GM21423 (cell line): ENCODE data around the gene CNDP1.
"Not testable (repeated sequence)": the region's sequence is repeated elsewhere in the genome, so short reads cannot be mapped to it uniquely, and the experiment has no call there.

Experiments
- ATAC-seq: cut with Tn5 transposase; IDR thresholded peaks from one replicate; pipeline ENCODE4 v1.9.1; 2021; ENCODE audit warnings: mild to moderate bottlenecking, moderate library complexity; ENCODE audit not compliant: unreplicated experiment

The CNDP1 gene

GRCh38 chr18:74519320-74520095, 14.8 kb upstream of the CNDP1 start:
- no peak for ATAC-seq

GRCh38 chr18:74520096-74520833, 14.0 kb upstream of the CNDP1 start:
- no peak for ATAC-seq

GRCh38 chr18:74521068-74521725, 13.1 kb upstream of the CNDP1 start:
- ATAC-seq, result no peak

- no peak for ATAC-seq
These were observed 11.4 kb upstream of the CNDP1 start for GRCh38 chr18:74522635-74523548.

GRCh38 chr18:74524097-74524496, 10.2 kb upstream of the CNDP1 start:
- no peak for ATAC-seq

- not testable (repeated sequence) for ATAC-seq
These were observed 9.4 kb upstream of the CNDP1 start for GRCh38 chr18:74524915-74525314.

- no peak for ATAC-seq
These were observed 8.6 kb upstream of the CNDP1 start for GRCh38 chr18:74525741-74526140.

GRCh38 chr18:74526488-74526887, 7.8 kb upstream of the CNDP1 start:
- ATAC-seq, result no peak

- ATAC-seq, result peak; percentile 69
These were observed 5.8 kb upstream of the CNDP1 start for GRCh38 chr18:74528478-74528877.

- ATAC-seq, result no peak
These were observed 5.4 kb upstream of the CNDP1 start for GRCh38 chr18:74528913-74529312.

GRCh38 chr18:74529378-74529777, 4.9 kb upstream of the CNDP1 start:
- no peak for ATAC-seq

GRCh38 chr18:74529811-74530583, 4.3 kb upstream of the CNDP1 start:
- ATAC-seq, result no peak

GRCh38 chr18:74530584-74530862, 3.8 kb upstream of the CNDP1 start:
- ATAC-seq, result no peak

GRCh38 chr18:74531043-74531442, 3.3 kb upstream of the CNDP1 start:
- ATAC-seq, result no peak

- no peak for ATAC-seq
These were observed 1.7 kb upstream of the CNDP1 start for GRCh38 chr18:74532511-74533025.

GRCh38 chr18:74533666-74534065, 634 bp upstream of the CNDP1 start:
- no peak for ATAC-seq

- no peak for ATAC-seq
These were observed 815 bp downstream of the CNDP1 start for GRCh38 chr18:74534981-74535649.

- ATAC-seq, result no peak
These were observed 5.0 kb downstream of the CNDP1 start for GRCh38 chr18:74539289-74539688.

- no peak for ATAC-seq
These were observed 6.5 kb downstream of the CNDP1 start for GRCh38 chr18:74540652-74541421.
